Muscle of back (tissue), 11 donors: Measurements from ENCODE around the gene SIK3. TPM values are rescaled to one million over a fixed set of nuclear protein-coding genes. Genes with fewer than 3 reads are reported as not detected.

Source experiments
- DNase-seq, 3 donors: peaks; one replicate each; pipeline versions ENCODE4 v3.0.0 to v3.0.0-alpha.2; 2013
- polyA plus RNA-seq, 10 donors: library from polyadenylated mRNA; unstranded; fragments of 120-200 nt; gene quantifications; one replicate each; pipeline ENCODE4 v1.2.1, GENCODE V29; 2013; ENCODE audit not compliant: insufficient read length in 10 of 10

SIK3 gene
- polyA plus RNA-seq, 10 donors, result 28.3 to 42.5 (median 33.2) TPM

GRCh38 chr11:116931206-116931953 is 166.8 kb downstream of the SIK3 start:
- DNase-seq, result peak in 1 of 3 donors; percentile 55

GRCh38 chr11:116930586-116930985 is 167.6 kb downstream of the SIK3 start:
- DNase-seq, result no peak

DNA sequence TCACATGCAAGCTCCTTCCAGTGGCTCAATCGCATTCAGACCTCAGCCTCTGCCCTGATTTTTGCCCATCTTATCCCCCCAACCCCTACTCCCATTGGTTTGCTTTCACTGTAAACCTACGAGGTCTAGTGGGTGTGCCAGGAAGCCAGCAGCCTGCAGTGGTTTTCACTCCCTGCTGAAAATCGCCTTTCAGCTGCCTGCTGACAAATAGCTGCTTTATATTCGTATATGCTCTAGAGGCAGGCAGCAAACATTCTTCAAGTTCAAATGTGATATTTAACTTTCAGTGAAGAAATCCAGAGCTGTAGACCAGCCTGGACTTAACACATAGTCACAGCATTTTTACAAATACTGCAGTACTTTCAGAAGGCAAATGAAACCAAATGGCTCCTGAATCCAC is 168.1 kb downstream of the SIK3 start:
- DNase-seq, result peak in 2 of 3 donors; percentile 46 to 75

GRCh38 chr11:116929414-116930090 is 168.7 kb downstream of the SIK3 start:
- peak in 1 of 3 donors; percentile 64 for DNase-seq

DNA sequence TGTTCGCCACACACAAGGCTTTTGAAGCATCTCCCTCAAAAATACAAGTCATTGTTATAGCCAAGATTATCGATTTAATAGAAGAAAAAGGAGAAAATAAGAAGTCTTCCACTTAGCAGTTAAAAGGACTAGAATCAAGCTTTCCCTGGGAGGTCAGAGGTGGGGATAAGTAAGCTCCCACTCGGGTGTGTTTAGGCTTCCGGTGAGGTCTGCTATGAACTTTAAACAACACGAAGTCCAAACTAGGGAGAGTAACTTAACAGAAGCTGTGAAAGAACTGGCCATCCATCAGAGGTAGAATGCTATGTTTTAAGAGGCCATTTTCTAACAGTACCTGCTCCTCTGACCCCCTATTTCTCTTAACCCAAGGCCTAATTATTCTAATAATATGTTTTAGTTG is 169.4 kb downstream of the SIK3 start:
- peak in 1 of 3 donors; percentile 27 for DNase-seq

- no peak for DNase-seq
Observed at GRCh38 chr11:116928102-116928777, 170.0 kb downstream of the SIK3 start.

DNA sequence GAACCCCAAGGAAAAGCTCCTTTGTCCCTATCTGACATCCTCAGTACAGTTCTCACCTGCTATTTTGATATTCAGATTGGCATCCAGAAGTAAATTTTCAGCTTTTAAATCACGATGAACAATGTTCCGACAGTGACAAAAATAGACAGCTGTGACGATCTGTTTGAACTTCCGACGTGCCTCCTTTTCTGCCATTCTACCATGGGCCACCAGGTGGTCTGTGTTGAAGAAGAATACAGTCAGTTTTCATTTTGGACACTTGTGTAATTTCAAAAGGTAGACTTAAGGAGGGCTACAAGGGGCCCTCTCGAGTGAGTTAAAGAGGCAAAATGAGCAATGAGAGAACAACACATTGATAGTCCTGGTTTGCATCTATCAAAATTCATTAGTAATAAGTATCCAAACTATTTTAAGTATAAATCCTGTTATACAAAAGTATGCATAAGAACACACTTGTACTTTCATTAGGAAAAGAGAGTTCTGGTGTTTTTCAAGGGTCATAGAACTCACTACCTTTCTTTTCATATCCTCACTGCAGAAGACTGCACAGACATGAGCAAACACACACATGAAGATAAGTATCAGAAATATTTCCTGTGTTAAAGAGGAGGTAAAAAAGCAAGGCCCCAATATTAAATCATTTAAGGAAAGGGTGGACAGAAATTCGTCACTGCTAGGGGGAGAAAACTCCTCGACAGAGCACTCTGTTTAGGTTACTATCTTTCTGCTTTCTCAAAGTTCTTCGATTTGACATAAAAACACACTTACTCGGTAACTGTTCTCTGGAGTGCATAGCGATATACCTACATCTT is 170.9 kb downstream of the SIK3 start:
- no peak for DNase-seq

- no peak for DNase-seq
Observed at GRCh38 chr11:116925050-116925449, 173.2 kb downstream of the SIK3 start.

GRCh38 chr11:116918925-116919655 is 179.1 kb downstream of the SIK3 start:
- peak in 1 of 3 donors; percentile 13 for DNase-seq

DNA sequence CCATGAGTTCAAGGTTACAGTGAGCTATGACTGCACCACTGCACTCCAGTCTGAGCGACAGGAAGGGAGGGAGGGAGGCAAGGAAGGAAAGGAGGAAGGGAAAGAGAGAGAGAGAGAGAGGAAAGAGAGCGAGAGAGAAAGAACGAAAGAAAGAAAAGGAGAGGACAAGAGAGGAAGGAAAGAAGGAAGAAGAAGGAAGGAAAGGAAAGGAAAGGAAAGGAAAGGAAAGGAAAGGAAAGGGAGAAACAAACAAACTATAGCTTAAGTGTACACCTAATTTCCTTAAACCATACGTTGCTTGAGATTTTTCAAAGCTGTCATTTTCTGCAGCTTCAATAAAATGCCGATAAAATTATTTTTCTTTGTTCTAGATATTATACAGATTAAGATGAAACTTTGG is 180.6 kb downstream of the SIK3 start:
- no peak for DNase-seq

DNA sequence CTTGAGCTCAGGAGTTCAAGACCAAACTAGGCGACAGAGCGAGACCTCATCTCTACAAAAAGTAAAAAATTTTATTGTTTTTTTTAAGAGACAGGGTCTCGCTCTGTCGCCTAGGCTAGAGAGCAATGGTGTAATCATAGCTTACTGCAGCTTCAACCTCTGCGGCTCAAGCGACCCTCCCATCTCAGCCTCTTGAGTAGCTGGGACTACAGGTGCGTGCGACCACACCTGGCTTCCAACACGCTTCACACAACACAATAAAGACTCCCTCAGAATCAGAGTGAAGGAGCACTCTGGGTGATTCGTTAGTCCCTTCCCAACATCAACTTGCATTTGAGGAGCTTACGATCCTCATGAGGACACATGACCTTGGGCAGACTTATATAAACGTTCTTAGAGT is 181.3 kb downstream of the SIK3 start:
- no peak for DNase-seq

- no peak for DNase-seq
Observed at GRCh38 chr11:116916052-116916451, 182.2 kb downstream of the SIK3 start.

DNA sequence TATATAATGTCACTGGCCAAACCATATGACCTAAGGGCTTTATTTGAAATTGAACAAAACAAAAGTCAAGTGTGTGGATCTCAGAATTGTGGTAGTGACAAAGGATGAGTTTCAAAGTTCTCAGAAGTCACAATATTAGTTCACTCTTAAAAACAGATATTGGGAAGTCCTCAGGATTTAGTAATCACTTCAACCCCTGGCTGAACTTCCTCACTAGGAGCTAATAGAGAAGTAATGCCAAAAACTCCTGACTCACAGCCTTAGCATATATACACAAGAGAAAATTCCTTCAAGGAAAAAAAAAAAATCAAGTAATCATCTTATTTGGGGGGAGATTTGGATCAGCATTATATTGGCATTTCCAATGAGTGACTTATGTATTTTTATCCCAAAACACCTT is 185.2 kb downstream of the SIK3 start:
- peak; percentile 64 to 85 (median 73) for DNase-seq

DNA sequence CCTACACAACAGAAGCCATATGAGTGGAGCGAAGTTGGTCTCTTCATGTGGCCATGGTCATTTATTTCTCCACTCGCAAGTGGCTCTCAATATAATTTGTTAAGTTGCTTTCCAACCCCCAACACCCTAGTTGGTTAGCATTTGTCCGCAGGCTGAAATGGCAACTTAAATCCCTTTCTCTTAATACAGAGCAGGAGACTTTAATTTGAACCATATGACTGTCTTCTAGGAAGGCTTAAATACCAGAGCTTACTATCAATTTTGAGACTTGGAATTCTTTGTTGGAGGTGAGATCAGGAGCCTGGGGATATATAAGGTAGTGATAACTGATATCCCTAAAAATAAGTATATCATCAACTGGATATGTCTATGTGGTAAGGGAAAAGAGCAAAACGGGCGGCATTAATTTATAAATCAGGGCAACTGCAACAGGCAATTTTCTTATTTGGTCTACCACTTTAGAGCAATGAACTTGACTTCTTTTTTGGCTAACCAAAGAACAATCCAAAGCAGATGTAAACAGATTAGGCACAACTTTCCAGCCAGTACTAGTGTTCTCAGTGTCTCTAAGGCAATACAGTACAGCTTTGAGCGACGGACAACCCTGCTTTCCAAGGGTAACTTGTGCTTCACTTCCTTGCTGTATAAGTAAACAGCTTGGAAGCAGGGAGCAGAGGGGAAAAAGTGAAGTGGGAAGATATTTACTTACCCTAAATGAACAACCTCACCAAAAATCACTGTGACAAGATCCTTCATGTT is 186.1 kb downstream of the SIK3 start:
- DNase-seq, result peak in 1 of 3 donors; percentile 64

DNA sequence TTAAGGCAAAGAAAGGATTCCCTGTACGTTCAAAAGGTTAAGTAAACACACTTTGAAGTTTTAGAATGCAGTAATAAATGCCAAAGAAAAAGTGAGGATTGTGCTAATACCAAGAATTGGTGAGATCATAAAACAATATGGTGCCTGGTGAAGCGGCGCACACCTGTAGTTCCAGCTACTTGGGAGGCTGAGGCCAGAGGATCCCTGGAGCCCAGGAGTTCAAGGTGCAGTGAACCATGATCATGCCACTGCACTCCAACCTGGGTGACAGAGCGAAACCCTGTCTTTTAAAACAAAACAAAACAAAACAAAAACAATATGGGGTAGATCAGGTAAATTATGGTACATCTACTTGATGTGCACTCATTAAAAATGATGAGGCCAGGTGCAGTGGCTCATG is 187.4 kb downstream of the SIK3 start:
- DNase-seq, result no peak

- no peak for DNase-seq
Observed at GRCh38 chr11:116910378-116910777, 187.8 kb downstream of the SIK3 start.

GRCh38 chr11:116909245-116909644 is 189.0 kb downstream of the SIK3 start:
- no peak for DNase-seq

DNA sequence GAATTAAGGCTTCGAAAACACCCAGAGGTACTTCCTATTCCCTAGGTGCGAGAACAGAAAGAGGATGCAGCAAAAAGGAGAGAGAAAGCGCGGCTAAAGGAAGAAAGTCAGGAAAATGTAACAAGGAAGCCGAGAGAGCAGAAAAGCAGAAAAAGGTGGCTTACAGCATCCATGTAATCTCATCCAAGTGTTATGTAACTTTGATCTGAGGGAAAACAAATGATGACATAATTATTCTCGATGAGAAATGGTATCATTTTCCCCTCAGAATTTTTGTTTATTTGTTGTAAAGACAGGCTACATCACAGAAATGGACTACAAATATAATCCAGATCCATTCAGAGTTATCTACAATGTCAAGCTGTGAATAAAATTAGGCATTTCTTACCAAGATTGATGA is 191.7 kb downstream of the SIK3 start:
- DNase-seq, result no peak

DNA sequence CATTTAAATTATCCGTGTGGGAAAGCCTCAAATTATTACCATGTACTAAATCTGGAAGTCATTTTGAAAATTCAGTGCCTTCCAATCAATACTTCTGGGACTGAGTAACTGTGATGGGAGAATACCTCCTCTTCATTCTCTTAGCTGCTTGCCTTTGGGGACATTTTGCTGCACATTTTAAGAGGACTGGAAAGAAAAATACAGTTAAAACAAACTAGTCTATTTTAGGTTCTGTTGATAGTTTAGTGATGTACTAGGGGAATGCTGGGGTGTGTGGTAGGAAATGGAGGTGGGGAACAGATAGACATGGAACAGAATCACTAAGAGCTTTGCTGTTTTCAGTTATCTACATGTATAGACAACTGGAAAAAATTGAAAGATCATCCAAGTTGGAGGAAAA is 195.1 kb downstream of the SIK3 start:
- DNase-seq, result peak in 1 of 3 donors; percentile 69

GRCh38 chr11:116901964-116902688 is 196.1 kb downstream of the SIK3 start:
- peak in 1 of 3 donors; percentile 67 for DNase-seq
